ENCODE results near the gene CROCC.

Gene CROCC

DNA sequence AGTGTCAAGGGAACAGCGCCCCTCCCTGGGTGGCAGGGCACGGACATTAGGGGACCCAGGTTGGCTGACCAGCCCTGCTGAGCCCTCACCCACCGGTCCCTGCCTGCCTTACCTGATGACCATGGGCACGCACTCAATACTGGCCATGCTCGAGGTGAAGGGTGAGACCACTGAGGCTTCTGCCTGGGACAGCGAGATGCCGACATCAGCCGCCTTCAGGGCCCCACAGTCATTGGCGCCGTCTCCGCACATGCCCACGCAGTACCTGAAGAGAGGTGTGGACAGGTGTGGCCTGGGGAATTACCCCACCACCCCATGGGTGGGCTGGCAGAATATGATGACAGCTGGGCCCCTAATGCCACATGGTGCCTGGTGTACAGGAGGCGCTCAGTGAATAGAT lies 66.5 kb downstream of the CROCC start:
- DNase-seq, result no peak

DNA sequence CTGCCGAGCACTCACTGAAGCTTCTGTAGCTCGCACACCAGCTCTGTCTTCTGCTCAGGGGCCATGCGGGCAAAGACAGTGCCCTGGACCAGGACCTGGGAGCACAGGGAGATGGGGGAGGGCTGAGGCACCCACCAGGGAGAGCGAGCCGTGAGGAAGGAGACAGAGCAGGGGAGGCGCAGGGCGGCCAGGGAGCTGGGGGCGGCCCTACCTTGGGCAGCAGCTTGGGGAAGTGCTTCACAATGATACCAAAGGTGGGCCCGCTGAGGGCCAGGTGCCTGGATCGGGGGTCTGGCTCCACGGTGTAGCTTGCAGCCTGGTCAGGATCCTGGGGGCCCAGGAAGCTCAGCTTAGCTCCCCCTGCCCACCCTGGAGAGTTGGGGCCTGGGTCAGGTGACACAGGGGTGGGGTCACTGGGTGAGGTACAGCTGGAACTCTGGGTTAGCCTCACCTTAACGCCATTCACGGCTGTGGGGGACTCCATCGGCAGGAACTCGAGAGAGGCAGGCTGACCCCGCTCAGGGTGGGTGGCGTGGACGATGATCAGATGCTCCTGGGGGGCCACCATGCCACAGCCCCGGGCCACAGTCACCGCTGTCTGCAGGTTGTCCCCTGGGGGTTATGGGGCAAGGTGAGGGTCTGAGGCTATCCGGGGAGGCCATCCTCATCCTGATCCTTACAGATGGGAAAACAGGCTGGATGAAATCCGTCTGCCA lies 68.1 kb downstream of the CROCC start:
- no peak for DNase-seq

DNA sequence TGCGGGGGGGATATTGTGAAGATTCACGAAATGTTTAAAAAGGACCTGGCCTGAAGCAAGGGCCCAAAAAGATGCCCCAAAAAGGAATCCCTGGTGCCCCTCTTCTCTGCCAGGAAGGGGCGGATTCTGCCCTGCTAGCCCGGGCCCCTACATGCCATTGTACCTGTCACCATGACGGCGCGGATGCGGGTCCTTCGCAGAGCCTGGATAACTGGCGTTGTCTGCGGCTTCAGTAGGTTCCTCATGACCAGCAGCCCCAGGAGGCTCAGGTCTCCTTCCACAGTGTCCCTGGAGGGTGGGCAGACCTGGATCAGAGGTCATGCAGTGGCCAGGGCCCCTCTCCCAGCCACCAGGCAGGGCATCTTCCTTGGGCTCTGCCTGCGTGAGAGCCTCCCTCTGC lies 69.8 kb downstream of the CROCC start:
- DNase-seq, result no peak

DNA sequence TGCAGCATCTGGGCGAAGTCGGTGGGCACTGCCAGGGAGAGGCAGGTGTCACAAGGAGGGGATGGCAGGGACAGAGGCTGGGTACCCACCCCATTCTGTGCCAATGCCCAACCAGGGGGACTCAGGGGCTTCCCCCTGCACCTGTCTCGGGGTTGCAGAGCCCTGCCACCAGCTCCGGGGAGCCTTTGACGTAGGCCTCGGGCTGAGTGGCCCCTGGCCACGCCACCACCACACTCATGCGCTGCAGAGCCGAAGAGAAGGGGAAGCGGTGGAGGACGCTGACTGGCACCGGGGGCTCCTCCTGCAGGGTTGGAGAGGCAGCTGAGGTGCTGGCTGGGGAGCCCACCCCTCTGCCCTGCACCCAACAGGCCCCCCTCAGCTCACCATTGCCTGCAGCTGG lies 70.4 kb downstream of the CROCC start:
- no peak for DNase-seq

DNA sequence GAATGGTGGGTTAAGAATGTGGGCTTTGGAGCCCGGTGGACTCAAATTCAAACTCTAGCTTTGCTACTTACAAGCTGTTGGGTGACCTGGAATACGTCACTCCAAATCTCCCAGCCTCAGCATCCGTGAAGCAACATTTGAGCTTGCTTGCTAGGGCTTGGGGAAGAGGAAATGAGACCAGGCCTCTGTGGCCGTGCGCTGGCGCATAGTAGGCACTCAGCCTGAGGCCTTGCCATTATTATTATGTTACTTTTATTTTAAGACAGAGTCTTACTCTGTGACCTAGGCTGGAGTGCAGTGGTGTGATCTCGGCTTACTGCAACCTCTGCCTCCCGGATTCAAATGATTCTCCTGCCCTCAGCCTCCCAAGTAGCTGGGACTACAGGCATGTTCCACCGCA lies 70.9 kb downstream of the CROCC start:
- DNase-seq, result no peak

DNA sequence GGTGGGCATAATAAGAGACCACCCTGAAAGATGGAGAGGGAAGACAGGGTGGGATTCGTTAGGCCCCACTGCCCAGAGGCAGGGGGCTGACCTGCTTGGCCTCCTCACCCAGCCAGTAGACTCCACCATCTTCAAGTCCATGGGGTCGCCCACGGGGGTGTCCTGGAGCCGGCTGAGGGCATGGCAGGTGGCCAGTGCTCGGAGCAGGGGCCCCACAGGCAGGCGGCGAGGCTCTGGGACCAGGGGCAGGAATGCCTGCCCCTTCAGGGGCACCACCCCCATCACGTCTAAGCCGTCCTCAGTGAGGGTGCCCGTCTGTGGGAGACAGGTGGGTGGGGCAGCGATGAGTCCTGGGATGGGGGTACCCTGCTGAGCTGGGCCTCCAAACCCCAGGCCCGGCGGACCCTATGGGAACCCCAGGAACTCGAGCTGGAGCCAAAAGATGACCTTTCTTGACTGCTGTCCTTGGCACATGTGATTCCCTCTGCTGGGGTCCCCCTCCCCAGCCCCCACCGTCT lies 71.8 kb downstream of the CROCC start:
- DNase-seq, result no peak

DNA sequence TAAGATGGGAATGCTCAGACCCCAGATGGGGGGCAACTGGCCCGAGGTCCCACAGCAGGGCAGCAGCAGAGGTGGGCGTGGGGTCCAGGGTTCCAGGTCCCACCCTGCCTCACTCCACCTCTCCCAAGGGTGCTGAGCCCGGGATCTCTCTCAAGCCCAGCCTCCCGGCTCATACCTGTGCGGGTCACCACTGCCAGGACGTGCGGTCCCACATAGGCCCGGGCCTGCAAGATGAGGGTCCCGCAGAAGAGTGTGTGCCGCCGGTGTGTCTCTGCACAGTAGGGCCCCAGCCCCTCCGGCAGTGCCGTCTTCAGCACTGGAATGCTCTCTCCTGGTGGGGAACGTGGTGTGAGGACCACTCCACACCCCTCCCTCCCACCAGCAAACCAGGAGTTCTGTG lies 75.1 kb downstream of the CROCC start:
- no peak for DNase-seq

DNA sequence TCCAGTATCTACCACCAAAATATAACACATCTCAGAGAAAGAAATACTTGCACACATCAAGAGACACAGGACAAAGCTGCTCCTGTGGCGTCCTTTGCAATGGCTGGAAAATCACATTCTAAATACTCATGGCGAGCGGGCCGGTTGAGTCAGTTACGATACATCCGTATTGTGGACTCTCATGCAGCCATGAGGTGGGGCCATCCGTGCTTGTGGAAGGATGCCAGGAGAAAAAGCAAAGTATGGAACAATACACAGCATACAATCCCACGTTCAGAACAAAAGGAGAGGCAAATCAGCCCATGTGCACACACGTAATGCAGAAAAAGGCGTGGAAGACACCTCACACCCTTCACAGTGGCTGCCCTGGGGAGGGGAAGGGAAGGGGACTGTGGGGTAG lies 76.9 kb downstream of the CROCC start:
- no peak for DNase-seq

DNA sequence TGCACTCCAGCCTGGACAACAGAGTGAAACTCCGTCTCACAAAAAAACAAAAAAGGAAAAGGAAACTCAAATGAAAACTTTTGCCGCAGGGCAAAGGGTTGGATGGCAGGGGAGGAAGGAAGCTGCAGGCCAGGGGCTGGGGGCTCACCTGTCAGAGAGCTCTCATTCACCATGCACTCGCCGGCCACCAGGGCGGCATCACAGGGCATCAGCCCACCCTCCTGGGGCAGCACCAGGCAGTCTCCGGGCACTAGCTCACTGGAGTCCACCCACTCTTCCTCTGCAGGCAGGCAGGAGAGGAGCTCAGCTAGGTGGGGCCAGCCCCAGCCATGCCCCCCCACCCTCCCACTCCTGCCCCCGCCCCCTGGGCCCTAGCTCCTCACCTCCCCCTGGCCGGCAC lies 78.1 kb downstream of the CROCC start:
- DNase-seq, result no peak

DNA sequence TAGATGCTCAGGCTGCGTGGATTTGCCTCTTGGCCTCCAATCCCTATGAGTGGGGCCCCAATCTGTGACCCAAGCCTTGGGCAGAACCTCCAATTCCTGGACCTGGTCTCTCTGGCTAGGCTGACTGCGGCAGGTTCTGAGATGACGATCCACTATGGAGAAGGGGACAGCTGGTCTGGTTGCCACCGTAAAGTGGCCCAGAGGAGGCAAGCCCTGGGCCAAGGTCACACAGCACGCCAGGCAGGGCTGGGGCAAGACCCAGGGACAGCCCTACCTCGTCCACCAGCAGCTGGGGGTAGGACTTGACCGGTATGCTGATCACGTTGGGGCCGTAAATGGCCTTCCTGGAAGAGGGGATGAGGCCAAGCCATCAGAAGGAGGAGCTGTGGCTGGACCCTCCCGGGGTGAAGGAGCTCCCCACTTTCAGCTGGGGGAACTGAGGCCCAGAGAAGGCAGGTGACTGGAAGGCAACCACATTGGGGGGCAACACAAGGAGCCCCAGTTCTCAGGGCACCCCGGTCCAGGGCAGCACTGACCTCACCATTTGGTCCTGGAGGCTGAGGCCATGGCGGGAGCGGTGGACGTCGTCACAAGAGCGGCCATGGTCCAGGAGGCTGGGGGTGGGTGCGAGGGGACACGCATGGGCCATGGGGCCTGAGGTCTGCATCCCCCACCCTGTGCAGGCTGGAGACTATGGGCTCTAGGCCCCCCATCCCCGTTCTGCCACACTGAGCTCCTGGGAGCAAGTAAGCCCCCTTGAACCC lies 80.2 kb downstream of the CROCC start:
- DNase-seq, result no peak

DNA sequence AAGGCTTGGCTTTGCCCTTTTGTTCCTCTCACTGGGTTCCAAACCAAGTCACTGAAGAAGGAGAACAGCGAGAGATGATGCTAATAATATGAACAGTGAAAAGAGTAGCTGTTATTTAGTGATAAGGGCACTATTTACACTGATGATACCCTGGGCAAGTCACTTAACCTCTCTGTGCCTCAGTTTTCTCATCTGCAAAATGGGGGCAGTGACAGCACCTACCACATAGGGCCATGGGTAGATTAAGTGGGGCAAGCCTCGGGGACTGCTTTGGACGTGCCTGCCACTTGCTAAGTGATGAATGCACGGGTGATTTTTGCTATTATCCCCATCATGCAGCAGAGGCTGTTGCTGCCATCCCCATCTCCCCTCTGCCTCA lies 80.8 kb downstream of the CROCC start:
- no peak for DNase-seq

DNA sequence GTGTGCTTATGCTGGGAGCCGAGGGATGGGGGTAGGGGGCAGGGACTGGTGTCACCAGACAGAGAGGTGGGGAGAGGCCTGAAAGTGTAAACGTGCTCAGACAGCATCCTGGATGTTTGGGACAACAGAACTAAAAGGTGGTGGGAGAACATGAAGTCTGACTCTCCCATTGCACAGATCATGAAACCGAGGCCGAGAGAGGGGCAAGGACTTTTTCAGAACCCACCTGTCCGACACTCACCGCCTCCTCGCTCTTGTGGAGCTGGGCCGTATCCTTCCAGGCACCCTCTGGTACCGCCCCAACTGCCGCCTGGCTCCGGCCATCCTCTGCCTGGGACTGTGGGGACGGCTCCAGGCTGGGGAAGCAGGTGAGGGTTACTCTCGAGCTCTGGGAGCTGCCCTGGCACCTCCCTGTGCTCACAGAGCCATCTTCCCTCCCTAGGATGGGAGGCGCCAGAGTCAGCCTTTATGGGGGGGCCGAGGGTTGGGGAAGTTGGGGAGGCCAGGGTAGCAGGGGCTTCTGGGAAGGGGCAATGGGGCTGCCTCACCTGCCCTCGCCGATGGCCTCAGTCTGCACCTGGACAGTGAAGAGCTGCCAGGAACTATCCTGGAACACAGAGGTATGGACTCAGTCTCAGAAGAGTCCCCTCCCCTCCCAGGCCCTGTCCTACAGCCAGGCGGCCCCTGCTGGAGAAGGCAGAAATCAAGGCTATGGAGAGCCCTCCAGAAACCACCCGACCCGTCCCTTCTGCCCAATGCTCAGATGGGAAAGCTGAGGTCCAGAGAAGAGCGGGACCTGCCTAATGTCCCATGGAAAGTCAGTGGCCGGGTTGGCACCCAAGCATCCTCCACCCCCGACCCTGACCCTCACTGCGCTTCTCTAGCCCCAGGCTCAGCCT lies 83.0 kb downstream of the CROCC start:
- no peak for DNase-seq

DNA sequence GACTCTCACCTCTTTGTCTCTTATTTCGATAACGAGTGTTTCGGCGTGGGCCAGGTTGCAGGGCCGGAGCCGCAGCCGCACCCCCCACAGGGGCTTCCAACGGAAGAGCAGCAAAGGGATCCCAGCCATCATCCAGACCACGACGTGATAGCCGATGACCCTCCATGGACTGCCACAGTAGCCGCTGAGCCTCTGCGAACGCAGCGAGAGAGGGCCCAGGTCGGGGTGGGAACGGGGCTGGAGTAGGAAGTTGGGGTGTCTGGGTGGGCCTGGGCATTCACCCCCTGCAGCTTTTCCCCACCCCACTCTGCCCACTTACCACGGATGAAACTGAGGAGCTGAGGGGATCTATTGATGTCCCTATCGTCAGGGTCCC lies 83.6 kb downstream of the CROCC start:
- DNase-seq, result no peak

DNA sequence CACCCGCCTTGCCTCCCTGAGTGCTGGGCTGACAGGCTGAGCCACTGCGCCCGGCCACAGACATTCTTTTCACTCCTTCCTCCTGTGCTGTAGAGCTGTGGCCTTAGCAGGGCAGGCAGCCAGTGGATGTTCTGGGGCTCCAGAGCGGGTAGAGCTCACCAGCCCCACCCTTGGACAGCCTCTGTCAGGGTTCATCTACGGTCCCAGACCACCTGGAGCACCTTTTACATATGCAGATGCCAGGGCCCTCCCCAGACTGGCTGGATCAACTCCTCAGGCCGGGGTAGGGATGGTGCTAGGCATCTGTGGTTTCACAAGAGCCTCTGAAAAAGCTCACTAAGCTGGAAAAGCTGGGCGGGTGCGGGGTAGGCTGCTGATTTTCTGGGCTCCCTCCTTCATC lies 85.4 kb downstream of the CROCC start:
- no peak for DNase-seq

DNA sequence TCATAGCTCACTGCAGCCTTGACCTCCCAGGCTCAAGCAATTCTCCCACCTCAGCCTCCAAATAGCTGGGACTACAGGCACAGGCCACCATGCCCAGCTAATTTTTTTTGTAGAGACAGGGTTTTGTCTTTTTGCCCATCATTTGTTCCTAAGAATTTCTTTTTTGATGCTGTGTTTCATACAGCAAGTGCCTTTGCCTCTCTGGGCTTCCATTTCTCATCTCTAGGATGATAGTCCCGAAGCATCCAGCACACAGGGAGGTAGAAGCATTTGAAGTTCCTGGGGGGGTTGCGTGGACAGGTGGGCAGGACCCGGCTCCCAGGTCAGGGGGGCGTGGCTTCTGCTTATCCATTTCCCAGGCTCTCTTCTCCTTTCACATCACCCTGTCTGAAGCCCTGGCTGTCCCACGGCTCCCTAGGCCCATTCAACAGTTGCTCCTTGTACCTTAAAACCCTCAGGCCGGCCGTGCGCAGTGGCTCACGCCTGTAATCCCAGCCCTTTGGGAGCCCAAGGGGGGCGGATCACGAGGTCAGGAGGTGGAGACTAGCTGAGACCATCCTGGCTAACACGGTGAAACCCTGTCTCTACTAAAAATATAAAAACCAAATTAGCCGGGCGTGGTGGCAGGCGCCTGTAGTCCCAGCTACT lies 86.6 kb downstream of the CROCC start:
- DNase-seq, result no peak

DNA sequence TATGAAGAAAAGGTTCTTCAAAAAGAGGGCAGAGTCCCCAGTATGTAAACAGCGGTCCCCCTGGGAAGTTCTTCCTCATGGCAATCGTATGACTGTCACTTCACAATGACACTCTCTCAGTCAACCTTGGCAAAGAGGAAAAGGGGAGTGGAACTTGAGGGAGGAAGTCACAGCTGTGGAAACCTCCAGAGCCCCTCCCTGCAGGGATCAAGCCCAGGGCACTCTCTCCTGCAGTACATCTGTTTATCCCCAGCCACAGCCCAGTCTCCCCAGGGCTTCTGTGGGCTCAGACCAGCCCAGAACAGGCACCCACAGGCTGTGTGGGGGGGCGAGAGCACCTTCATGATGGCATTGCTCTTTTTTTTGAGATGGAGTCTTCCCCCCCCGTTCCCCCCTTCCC lies 88.0 kb downstream of the CROCC start:
- no peak for DNase-seq

DNA sequence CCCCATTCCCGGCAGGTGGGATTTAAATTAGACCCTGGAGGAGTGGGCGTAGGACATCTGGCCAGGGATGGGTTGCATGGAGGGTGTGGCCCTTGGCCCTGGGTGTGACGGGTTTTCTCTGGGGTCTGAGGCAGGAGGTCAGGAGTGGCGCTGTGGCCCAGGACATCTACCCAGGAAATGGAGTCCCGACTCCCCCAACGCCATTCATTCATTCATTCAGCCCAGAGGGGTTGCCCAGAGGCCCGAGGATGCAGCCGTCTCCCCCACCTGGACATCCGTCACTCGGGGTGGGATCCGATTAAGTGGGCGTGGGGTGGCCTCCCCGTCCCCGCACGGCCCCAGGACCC lies 89.3 kb downstream of the CROCC start:
- no peak for DNase-seq

DNA sequence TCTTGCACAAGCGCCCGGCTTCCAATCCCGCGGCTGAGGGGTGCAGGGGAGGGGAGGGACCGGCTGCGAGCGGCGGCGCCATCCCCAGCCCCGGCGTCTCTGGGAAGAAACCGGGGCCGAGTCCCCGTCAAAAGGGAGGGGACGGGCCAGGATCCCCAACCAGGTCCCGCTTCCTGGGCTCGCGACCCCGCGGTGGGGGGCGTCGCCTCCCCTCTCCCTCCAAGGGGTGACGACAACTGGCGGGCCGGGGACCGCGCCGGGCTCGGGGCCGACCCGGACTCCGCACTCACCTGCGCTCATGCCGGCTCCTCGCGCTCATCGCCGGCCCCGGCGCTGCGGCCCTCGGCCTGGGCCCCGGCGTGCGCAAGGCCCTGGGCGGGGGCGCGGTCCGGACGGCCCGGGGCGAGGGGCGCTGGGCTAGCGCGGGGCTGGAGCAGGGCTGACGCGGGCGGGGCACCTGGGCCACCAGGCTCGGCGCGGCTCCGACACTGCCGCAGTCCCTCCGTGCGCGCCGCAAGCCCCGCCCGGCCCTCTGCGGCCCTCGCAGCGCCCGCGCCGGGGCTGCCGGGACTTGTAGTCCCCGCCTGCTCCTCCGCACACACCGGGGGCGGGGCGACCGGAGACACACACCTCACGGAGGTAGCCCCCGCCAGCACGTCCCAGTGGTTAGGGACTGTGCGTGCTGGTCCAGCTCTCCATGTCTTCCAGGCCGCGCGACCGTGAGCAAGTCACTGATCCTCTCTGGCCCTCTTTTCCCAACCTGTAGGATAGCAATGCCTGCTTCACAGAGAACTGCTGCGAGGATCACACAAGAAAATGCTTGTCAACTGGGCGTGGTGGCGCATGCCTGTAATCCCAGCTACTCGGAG lies 89.9 kb downstream of the CROCC start, which contains the start of gene ATP13A2:
TSS of gene ATP13A2 (minus strand) at position 490 of the 869 bp plus-strand sequence. CDS start at position 300, 190 bp downstream.
- DNase-seq, result peak; percentile 67

DNA sequence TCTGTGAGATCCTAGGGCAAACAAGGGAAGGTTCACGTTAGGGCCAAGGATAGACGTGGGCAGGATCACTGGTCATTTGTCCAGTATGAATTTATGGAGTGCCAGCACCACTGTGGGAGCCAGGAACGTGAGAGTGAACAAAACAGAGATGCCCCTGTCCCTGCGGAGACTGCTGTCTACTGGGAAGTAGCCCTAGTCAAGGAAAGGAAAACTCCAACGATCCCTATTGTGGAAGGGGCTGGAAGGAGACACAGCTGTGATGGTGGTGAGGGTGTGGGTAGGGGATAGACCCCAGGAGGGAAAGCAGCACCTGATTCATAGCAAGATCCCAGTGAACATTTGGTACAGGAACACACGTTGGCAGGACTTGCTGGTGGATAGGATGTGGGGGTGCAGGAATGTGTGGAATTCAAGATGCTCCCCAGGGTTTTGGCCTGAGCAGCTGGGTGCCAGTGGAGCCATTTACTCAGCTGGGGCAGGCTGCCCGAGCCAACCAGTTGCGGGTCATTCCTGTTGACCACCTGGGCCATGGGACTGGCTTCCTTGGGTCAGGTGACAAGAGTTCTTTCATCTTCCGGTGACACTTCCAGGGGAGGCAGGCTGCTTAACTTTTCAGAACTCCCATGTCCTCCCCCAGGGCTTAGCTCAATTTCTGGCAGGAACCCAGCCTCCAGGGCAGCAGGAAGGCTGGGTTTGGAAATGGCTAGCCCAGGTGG lies 91.2 kb downstream of the CROCC start:
- DNase-seq, result no peak

DNA sequence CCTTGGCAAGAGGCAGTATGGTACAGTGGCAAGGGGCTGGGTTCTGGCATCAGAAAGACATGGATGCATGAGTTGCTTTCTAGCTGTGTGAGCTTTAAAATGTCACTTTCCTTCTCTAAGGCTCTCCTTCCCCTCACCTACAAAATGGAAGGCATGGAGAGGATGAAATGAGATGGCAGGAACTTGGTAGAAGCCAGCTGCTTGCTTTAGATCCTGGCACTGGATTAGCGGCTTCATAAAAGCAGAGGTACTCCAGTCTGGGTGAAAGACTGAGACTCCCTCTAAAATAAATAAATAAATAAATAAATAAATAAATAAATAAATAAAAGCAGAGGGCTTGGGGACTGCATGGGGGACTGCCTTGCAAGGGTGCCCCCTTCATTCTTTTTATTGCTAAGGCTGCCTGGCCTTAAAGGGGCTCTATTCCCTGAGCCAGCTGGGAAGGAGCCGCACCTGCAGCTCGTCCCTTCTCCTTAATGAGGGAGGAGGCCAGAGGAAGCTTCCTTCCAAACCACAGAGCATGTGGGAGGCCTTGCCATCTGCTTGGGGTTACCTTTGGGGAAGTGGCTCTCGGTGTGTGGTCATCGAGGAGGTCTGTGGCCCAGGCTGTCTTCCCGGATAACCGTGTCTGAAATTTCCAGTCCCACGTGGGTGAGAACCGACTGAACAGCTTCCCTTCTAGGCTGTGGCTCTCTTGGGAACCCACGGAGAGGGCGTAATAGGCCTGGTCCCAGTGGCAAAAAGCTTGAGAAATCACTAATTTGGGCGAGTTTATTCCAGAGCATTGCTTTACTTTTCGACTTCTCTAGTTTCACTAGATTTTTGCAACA lies 92.0 kb downstream of the CROCC start:
- no peak for DNase-seq

All from NCI-H774 (cell line).